GM12892 (cell line): ENCODE data around the gene HSF5.
A peak's percentile ranks its signal among the peaks of the same experiment; 100 is the strongest.

Experiments
- DNase-seq: peaks from one replicate; pipeline ENCODE4 v3.0.0; 2011; ENCODE audit not compliant: insufficient read length
- FAIRE-seq: peaks from 2 replicates; lab custom pipeline; 2011; peaks lifted over from hg19 to GRCh38; lab: Jason Lieb, UNC
- POLR2A ChIP-seq: IDR thresholded peaks from 2 replicates; pipeline ENCODE4 v1.6.1; 2011; ENCODE audit warnings: low read depth, low read length, control low read depth
- POLR2AphosphoS5 ChIP-seq: IDR thresholded peaks from 2 replicates; pipeline ENCODE4 v1.6.1; 2011; ENCODE audit warnings: low read depth, low read length, control low read depth
- TAF1 ChIP-seq: IDR thresholded peaks from 2 replicates; pipeline ENCODE4 v1.6.1; 2011; ENCODE audit warnings: low read depth, mild to moderate bottlenecking, control low read depth, low read length, borderline replicate concordance

Gene HSF5

GRCh38 chr17:58530655-58531054, 42.4 kb upstream of the HSF5 start:
- FAIRE-seq, result no peak
- TF ChIP-seq POLR2AphosphoS5 (no peak), POLR2A (no peak), TAF1 (no peak)
- no peak for DNase-seq

GRCh38 chr17:58529275-58529674, 41.1 kb upstream of the HSF5 start:
- FAIRE-seq (no peak), DNase-seq (no peak)
- TF ChIP-seq POLR2AphosphoS5 (no peak), TAF1 (no peak)

- FAIRE-seq (peak; percentile 36), DNase-seq (no peak)
- no peak for TF ChIP-seq POLR2AphosphoS5
- TF ChIP-seq TAF1, result no peak
- TF ChIP-seq POLR2A, result no peak
These were observed 40.2 kb upstream of the HSF5 start for GRCh38 chr17:58528443-58528842.

- DNase-seq (no peak), FAIRE-seq (peak; percentile 58)
- TF ChIP-seq POLR2A (no peak), TAF1 (no peak), POLR2AphosphoS5 (no peak)
These were observed 39.7 kb upstream of the HSF5 start for GRCh38 chr17:58527949-58528348.

GRCh38 chr17:58527306-58527705, 39.1 kb upstream of the HSF5 start:
- no peak for FAIRE-seq
- TF ChIP-seq POLR2AphosphoS5 (no peak), POLR2A (no peak), TAF1 (no peak)
- DNase-seq, result no peak

GRCh38 chr17:58525239-58525638, 37.0 kb upstream of the HSF5 start:
- FAIRE-seq, result no peak

GRCh38 chr17:58521680-58522079, 33.5 kb upstream of the HSF5 start:
- no peak for TF ChIP-seq TAF1
- no peak for TF ChIP-seq POLR2A
- TF ChIP-seq POLR2AphosphoS5, result no peak
- FAIRE-seq (no peak), DNase-seq (no peak)

More at GRCh38 chr17:58525239-58525638, 37.0 kb upstream of the HSF5 start:
- DNase-seq, result no peak
- TF ChIP-seq POLR2A (no peak), TAF1 (no peak), POLR2AphosphoS5 (no peak)

GRCh38 chr17:58520843-58521430, 32.7 kb upstream of the HSF5 start:
- no peak for DNase-seq
- no peak for FAIRE-seq
- no peak for TF ChIP-seq POLR2AphosphoS5
- no peak for TF ChIP-seq POLR2A
- TF ChIP-seq TAF1, result no peak

GRCh38 chr17:58517928-58518609, 29.9 kb upstream of the HSF5 start:
- DNase-seq, result peak; percentile 96
- FAIRE-seq, result peak; percentile 96
- TF ChIP-seq POLR2A (peak; percentile 22; the same call in 1 of the 2 replicates), POLR2AphosphoS5 (peak; percentile 25; the same call in 1 of the 2 replicates), TAF1 (peak; percentile 72; the same call in 1 of the 2 replicates)

- DNase-seq (no peak), FAIRE-seq (no peak)
- TF ChIP-seq POLR2A, result peak; percentile 81
- TF ChIP-seq POLR2AphosphoS5, result peak; percentile 46; the same call in 1 of the 2 replicates
- peak; percentile 39; the same call in 1 of the 2 replicates for TF ChIP-seq TAF1
These were observed 29.2 kb upstream of the HSF5 start for GRCh38 chr17:58517378-58517927.

GRCh38 chr17:58516644-58517377, 28.6 kb upstream of the HSF5 start:
- FAIRE-seq (no peak), DNase-seq (no peak)
- TF ChIP-seq POLR2A, result no peak

GRCh38 chr17:58515286-58515685, 27.1 kb upstream of the HSF5 start:
- TF ChIP-seq POLR2AphosphoS5 (no peak), POLR2A (no peak), TAF1 (no peak)
- DNase-seq (no peak), FAIRE-seq (no peak)
